ENCODE results near the gene CCDC17. TPM values are rescaled to one million over a fixed set of nuclear protein-coding genes. Genes with fewer than 3 reads are reported as not detected.

The CCDC17 gene
- total RNA-seq, result 1.0 and 1.2 TPM in 2 replicates

GRCh38 chr1:45623972-45624371, at the start of gene CCDC17:
Gene CCDC17 (minus strand): TSS chr1:45624054. CDS start chr1:45623909, 145 bp downstream.

GRCh38 chr1:45583666-45584350, 40.0 kb downstream of the CCDC17 start, which contains the start of gene NASP:
Gene NASP (plus strand): TSS chr1:45584041. CDS start chr1:45584147, 106 bp downstream.

Other genes starting within 250 kb of the CCDC17 start
- 1.3 and 4.9 TPM in 2 replicates for gene TESK2, start 132.9 kb downstream of the CCDC17 start, total RNA-seq
- gene CCDC163, start 124.0 kb downstream of the CCDC17 start, total RNA-seq, result 0.59 and 0.78 TPM in 2 replicates
- gene MMACHC, start 123.8 kb downstream of the CCDC17 start, total RNA-seq, result 2.9 and 3.3 TPM in 2 replicates
- gene PRDX1, start 102.2 kb downstream of the CCDC17 start, total RNA-seq, result 350 and 387 TPM in 2 replicates
- 113 and 120 TPM in 2 replicates for gene AKR1A1, start 73.2 kb downstream of the CCDC17 start, total RNA-seq
- 15.3 and 23.1 TPM in 2 replicates for gene NASP, start 40.0 kb downstream of the CCDC17 start, total RNA-seq
- gene GPBP1L1, start 62.5 kb upstream of the CCDC17 start, total RNA-seq, result 72.1 and 80.4 TPM in 2 replicates
- 7.6 and 10.5 TPM in 2 replicates for gene TMEM69, start 64.1 kb upstream of the CCDC17 start, total RNA-seq
- 13.7 and 16.0 TPM in 2 replicates for gene IPP, start 126.6 kb upstream of the CCDC17 start, total RNA-seq
- 29.3 and 46.8 TPM in 2 replicates for gene MAST2, start 179.6 kb upstream of the CCDC17 start, total RNA-seq

All from smooth muscle cell of the pulmonary artery (primary cell).